HCT116 (cell line): ENCODE data around the gene ITGA11.

ENCODE experiments used
- CEBPB ChIP-seq: IDR thresholded peaks from 2 replicates; pipeline ENCODE4 v1.6.1; 2012; ENCODE audit warnings: low read depth
- EZH2 ChIP-seq: fragments of 200-600 bp; sonication (generic); IDR thresholded peaks from 2 replicates; pipeline ENCODE4 v1.6.1; 2017; ENCODE audit warnings: antibody characterized with exemption, mixed run types
- EZH2phosphoT487 ChIP-seq: fragments of 200-600 bp; IDR thresholded peaks from 2 replicates; pipeline ENCODE4 v1.6.1; 2018; ENCODE audit warnings: antibody characterized with exemption, borderline replicate concordance
- POLR2AphosphoS5 ChIP-seq: IDR thresholded peaks from 2 replicates; pipeline ENCODE4 v1.6.1; 2011; ENCODE audit warnings: mild to moderate bottlenecking, low read depth, low read length, moderate library complexity
- RAD21 ChIP-seq: IDR thresholded peaks from 2 replicates; pipeline ENCODE4 v1.6.1; 2012; ENCODE audit warnings: low read depth, mild to moderate bottlenecking
- SIN3A ChIP-seq: IDR thresholded peaks from 2 replicates; pipeline ENCODE4 v1.6.1; 2012; ENCODE audit warnings: low read depth
- SP1 ChIP-seq: IDR thresholded peaks from 2 replicates; pipeline ENCODE4 v1.6.1; 2012; ENCODE audit warnings: low read depth
- TF ChIP-seq, protein P1 (sequence below), 3 experiments: fragments of 200-600 bp in 1 of 3; sonication (generic) in 1 of 3; IDR thresholded peaks in 2 of 3; conservative IDR thresholded peaks in 1 of 3; 2 replicates each; pipeline ENCODE4 v1.5.1; 2012 to 2017; ENCODE audit warnings: low read depth in 2 of 3, low read length in 2 of 3, antibody characterized with exemption in 1 of 3, borderline replicate concordance in 1 of 3, control low read depth in 1 of 3, mild to moderate bottlenecking in 1 of 3, mixed read lengths in 1 of 3, mixed run types in 1 of 3, moderate library complexity in 1 of 3; ENCODE audit not compliant: insufficient read depth in 1 of 3
- TF ChIP-seq, protein P2 (sequence below): IDR thresholded peaks from 2 replicates; pipeline ENCODE4 v1.6.1; 2012; ENCODE audit warnings: low read depth
- TF ChIP-seq, protein P3 (sequence below): IDR thresholded peaks from 2 replicates; pipeline ENCODE4 v1.6.1; 2011; ENCODE audit warnings: mild to moderate bottlenecking, low read length, moderate library complexity; ENCODE audit not compliant: insufficient replicate concordance; ENCODE audit errors: extremely low read depth

DNA sequence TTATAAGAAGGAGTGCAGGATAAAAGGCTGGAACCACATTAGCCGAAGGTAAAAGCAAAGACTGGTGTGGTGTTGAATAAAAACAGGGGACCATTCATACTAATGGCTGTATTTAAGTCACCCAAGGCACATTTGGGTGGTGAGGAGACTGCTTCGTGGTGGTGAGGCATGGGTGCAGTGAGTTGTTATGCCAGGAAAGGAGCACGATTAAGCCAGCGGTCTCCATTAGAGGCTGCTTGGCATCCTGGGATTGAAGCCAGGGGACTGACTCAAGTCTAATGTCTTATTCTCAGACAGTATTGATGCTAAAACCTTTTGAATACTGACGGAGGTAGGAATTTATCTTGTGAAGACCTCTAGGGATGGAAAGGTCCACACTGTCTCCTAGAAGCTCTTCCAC, 132.5 kb downstream of the ITGA11 start:
- TF ChIP-seq, protein P1, sequence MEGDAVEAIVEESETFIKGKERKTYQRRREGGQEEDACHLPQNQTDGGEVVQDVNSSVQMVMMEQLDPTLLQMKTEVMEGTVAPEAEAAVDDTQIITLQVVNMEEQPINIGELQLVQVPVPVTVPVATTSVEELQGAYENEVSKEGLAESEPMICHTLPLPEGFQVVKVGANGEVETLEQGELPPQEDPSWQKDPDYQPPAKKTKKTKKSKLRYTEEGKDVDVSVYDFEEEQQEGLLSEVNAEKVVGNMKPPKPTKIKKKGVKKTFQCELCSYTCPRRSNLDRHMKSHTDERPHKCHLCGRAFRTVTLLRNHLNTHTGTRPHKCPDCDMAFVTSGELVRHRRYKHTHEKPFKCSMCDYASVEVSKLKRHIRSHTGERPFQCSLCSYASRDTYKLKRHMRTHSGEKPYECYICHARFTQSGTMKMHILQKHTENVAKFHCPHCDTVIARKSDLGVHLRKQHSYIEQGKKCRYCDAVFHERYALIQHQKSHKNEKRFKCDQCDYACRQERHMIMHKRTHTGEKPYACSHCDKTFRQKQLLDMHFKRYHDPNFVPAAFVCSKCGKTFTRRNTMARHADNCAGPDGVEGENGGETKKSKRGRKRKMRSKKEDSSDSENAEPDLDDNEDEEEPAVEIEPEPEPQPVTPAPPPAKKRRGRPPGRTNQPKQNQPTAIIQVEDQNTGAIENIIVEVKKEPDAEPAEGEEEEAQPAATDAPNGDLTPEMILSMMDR (IDR thresholded peaks at IDR 0.05 in 2 of 3, conservative IDR thresholded peaks at IDR 0.05 in 1 of 3; ENCODE audit: borderline replicate concordance in 1 of 3, insufficient read depth in 1 of 3, low read depth in 2 of 3, low read length in 2 of 3), result no peak
- TF ChIP-seq, protein P2, sequence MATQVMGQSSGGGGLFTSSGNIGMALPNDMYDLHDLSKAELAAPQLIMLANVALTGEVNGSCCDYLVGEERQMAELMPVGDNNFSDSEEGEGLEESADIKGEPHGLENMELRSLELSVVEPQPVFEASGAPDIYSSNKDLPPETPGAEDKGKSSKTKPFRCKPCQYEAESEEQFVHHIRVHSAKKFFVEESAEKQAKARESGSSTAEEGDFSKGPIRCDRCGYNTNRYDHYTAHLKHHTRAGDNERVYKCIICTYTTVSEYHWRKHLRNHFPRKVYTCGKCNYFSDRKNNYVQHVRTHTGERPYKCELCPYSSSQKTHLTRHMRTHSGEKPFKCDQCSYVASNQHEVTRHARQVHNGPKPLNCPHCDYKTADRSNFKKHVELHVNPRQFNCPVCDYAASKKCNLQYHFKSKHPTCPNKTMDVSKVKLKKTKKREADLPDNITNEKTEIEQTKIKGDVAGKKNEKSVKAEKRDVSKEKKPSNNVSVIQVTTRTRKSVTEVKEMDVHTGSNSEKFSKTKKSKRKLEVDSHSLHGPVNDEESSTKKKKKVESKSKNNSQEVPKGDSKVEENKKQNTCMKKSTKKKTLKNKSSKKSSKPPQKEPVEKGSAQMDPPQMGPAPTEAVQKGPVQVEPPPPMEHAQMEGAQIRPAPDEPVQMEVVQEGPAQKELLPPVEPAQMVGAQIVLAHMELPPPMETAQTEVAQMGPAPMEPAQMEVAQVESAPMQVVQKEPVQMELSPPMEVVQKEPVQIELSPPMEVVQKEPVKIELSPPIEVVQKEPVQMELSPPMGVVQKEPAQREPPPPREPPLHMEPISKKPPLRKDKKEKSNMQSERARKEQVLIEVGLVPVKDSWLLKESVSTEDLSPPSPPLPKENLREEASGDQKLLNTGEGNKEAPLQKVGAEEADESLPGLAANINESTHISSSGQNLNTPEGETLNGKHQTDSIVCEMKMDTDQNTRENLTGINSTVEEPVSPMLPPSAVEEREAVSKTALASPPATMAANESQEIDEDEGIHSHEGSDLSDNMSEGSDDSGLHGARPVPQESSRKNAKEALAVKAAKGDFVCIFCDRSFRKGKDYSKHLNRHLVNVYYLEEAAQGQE, result no peak
- TF ChIP-seq SIN3A (no peak), RAD21 (no peak), POLR2AphosphoS5 (no peak), SP1 (no peak), EZH2phosphoT487 (no peak), CEBPB (no peak), EZH2 (no peak)
- TF ChIP-seq, protein P3, sequence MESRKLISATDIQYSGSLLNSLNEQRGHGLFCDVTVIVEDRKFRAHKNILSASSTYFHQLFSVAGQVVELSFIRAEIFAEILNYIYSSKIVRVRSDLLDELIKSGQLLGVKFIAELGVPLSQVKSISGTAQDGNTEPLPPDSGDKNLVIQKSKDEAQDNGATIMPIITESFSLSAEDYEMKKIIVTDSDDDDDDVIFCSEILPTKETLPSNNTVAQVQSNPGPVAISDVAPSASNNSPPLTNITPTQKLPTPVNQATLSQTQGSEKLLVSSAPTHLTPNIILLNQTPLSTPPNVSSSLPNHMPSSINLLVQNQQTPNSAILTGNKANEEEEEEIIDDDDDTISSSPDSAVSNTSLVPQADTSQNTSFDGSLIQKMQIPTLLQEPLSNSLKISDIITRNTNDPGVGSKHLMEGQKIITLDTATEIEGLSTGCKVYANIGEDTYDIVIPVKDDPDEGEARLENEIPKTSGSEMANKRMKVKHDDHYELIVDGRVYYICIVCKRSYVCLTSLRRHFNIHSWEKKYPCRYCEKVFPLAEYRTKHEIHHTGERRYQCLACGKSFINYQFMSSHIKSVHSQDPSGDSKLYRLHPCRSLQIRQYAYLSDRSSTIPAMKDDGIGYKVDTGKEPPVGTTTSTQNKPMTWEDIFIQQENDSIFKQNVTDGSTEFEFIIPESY, result no peak
